ENCODE data around the gene PHF2. TPM values are rescaled to one million over a fixed set of nuclear protein-coding genes. Genes with fewer than 3 reads are reported as not detected.
"Not testable (repeated sequence)": the region's sequence is repeated elsewhere in the genome, so short reads cannot be mapped to it uniquely, and the experiment has no call there.

The PHF2 gene
- total RNA-seq, 2 donors from 2014 or later: 24.7 to 29.3 TPM

- peaks cover 60% of the 10 kb centered on the region for H3K36me3 ChIP-seq
- DNase-seq (ENCODE audit: low spot score): no peak
- H3K4me3 ChIP-seq: no peak overlapping the region
- H3K9me3 ChIP-seq: no peaks in the 10 kb centered on the region
- no peaks in the 10 kb centered on the region for H3K27me3 ChIP-seq
- TF ChIP-seq, protein P1, sequence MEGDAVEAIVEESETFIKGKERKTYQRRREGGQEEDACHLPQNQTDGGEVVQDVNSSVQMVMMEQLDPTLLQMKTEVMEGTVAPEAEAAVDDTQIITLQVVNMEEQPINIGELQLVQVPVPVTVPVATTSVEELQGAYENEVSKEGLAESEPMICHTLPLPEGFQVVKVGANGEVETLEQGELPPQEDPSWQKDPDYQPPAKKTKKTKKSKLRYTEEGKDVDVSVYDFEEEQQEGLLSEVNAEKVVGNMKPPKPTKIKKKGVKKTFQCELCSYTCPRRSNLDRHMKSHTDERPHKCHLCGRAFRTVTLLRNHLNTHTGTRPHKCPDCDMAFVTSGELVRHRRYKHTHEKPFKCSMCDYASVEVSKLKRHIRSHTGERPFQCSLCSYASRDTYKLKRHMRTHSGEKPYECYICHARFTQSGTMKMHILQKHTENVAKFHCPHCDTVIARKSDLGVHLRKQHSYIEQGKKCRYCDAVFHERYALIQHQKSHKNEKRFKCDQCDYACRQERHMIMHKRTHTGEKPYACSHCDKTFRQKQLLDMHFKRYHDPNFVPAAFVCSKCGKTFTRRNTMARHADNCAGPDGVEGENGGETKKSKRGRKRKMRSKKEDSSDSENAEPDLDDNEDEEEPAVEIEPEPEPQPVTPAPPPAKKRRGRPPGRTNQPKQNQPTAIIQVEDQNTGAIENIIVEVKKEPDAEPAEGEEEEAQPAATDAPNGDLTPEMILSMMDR (IDR thresholded peaks at IDR 0.05): no peak
- H3K4me1 ChIP-seq: no peaks in the 10 kb centered on the region
- H3K27ac ChIP-seq: no peak overlapping the region
Measured at GRCh38 chr9:93662952-93663572, 86.7 kb downstream of the PHF2 start.

DNA sequence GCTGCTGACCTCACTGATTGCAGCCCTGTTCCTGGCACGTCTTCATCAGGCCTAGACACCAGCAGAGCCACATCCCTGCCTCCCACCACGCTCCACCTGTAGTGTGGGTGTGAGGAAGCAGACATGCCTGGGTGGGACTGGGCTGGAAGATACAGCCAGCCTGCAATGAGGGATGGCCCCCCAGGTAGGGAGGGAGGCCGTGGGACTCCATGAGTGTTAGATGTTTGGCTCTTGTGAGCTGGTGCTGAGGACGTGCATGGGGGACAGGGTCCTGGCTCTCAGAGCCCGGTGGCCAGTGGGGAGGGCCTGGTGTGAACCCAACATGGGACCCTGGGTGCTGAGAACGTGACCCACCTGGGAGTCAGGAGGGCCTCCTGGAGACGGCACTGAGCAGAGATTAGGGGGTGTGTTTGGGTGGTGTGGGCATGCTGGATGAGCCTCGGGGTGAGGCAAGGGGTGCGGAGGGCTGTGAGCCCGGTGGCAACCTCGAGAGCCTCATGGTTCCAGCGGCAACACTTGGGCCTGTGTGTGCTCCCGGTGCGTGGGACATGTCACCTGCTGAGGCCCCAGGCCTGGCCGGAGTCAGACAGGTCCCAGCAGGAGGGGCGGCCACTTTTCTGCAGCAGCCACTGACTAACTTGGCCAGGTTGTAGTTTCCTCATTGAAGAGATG lies 87.6 kb downstream of the PHF2 start:
- no peaks in the 10 kb centered on the region for H3K9me3 ChIP-seq
- H3K4me3 ChIP-seq: no peak overlapping the region
- no peak for DNase-seq (ENCODE audit: low spot score)
- H3K36me3 ChIP-seq: peaks cover 57% of the 10 kb centered on the region
- H3K4me1 ChIP-seq: no peaks in the 10 kb centered on the region
- H3K27ac ChIP-seq: no peak overlapping the region
- TF ChIP-seq, protein P1 (IDR thresholded peaks at IDR 0.05): no peak
- no peaks in the 10 kb centered on the region for H3K27me3 ChIP-seq

DNA sequence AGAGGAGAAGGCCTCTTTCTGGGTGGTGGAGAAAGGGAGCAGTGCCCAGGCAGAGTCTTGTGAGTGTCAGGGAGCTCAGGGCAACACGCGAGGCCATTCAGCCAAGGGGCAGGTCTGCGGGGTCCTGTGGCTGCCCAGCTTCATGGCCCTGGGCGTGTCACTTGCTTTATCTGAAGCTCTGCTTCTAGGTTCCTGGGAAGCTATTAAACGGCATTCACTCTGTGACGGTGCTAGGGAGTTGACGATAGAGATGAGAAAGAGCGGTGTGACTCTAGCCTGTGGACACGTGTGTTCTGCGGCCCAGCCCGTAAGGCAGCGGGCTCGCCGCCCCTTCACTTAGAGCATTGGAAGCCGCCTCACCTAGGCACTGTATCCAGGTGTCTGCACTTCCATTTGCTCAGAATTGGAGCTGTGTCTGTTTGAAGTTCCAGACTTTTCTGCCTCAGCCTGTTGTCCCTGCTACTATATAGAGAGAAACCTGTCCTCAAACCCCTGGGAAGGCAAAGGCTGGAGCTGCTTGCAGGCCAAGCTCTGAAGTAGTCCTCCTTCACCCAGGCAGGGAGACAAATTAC lies 88.3 kb downstream of the PHF2 start:
- H3K27ac ChIP-seq: no peak overlapping the region
- TF ChIP-seq, protein P1 (IDR thresholded peaks at IDR 0.05): no peak
- H3K36me3 ChIP-seq: peaks cover 51% of the 10 kb centered on the region
- no peaks in the 10 kb centered on the region for H3K27me3 ChIP-seq
- no peaks in the 10 kb centered on the region for H3K4me1 ChIP-seq
- H3K4me3 ChIP-seq: no peak overlapping the region
- DNase-seq (ENCODE audit: low spot score): no peak
- no peaks in the 10 kb centered on the region for H3K9me3 ChIP-seq

DNA sequence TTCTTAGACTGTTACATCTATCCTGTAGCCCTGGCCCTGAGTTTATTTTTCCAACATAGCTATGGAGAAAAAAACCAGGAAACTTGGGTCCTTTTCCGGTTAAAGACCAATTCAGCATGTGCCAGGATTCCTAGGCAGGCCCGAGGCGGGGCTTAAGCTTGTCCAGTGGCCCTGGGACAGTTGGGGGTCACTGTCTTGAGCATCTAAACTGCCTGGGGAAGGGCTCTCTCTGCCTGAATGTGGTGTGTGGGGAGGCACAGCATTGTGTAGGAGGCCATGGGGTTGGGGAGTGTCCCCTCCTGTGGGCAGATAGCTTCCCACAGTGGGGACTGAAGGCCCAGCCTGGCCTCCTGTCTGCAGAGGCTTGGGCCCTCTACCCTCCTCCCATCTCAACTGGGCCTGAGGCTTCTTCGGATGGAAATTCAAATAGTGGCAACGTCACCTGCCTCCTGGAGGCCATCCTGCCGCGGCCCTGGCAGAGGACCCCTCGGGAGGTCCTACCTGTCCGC lies 88.8 kb downstream of the PHF2 start:
- no peak for DNase-seq (ENCODE audit: low spot score)
- no peaks in the 10 kb centered on the region for H3K9me3 ChIP-seq
- no peaks in the 10 kb centered on the region for H3K27me3 ChIP-seq
- peaks cover 45% of the 10 kb centered on the region for H3K36me3 ChIP-seq
- no peak overlapping the region for H3K4me3 ChIP-seq
- TF ChIP-seq, protein P1 (IDR thresholded peaks at IDR 0.05): no peak
- H3K27ac ChIP-seq: no peak overlapping the region
- no peaks in the 10 kb centered on the region for H3K4me1 ChIP-seq

GRCh38 chr9:93665637-93666438 lies 89.5 kb downstream of the PHF2 start:
- Histone ChIP-seq H3K36me3 (peaks cover 39% of the 10 kb centered on the region), H3K4me3 (no peak overlapping the region), H3K4me1 (no peaks in the 10 kb centered on the region), H3K27me3 (no peaks in the 10 kb centered on the region), H3K9me3 (no peaks in the 10 kb centered on the region), H3K27ac (no peak overlapping the region)
- TF ChIP-seq, protein P1 (IDR thresholded peaks at IDR 0.05): no peak
- DNase-seq (ENCODE audit: low spot score): no peak

DNA sequence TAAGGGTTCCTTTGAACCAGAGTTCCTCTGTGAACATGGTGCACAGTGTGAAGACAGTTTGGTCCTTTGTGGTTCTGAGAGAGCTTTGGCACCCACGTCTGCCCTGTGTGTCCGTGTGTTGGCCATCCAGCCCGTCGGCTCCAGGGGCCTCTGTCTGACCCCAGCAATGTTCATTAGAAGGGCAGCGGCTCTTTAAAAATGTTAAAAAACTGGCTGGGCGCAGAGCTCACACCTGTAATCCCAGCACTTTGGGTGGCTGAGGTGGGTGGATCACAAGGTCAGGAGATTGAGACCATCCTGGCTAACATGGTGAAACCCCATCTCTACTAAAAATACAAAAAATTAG lies 90.0 kb downstream of the PHF2 start:
- H3K36me3 ChIP-seq: peaks cover 37% of the 10 kb centered on the region
- H3K27me3 ChIP-seq; H3K4me1 ChIP-seq; H3K27ac ChIP-seq; DNase-seq (ENCODE audit: low spot score); H3K4me3 ChIP-seq; H3K9me3 ChIP-seq: not testable (repeated sequence)
